ENCODE measurements around the gene KRTAP3-1.

Gene KRTAP3-1

DNA sequence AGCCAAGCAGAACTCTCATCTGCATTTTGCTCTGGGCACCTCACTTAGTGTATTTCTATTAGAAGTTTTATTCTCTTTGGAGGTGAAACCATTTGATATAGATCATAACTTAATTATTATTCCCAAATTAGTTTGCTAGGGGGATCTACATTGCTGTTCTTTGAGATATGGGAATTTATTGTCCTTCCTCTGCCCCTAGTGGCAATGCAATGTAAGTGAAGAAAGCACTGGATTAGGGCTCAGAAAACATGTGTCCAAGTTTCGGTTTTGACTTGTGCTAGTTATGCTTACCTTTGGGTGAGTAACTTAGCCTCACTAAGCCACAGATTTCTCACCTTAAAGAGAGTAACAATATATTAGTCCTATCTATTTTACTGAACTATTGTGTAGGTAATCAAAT, 45.1 kb downstream of the KRTAP3-1 start:
- ATAC-seq = peak; percentile 84
- TF ChIP-seq GLIS3 (CRISPR knock-in tag; IDR thresholded peaks at IDR 0.05) = no peak
- TF ChIP-seq CSRNP3 (CRISPR knock-in tag; IDR thresholded peaks at IDR 0.05) = no peak
- no peak for TF ChIP-seq ZNF70 (CRISPR knock-in tag; IDR thresholded peaks at IDR 0.05)
- no peak for TF ChIP-seq TCF4 (CRISPR knock-in tag; IDR thresholded peaks at IDR 0.05; ENCODE audit: borderline replicate concordance)
- no peak for TF ChIP-seq ARNTL (CRISPR knock-in tag; IDR thresholded peaks at IDR 0.05; ENCODE audit: borderline replicate concordance, low read depth)
- no peak for TF ChIP-seq ZNF8 (CRISPR knock-in tag; IDR thresholded peaks at IDR 0.05)
- no peak for TF ChIP-seq CSDC2 (CRISPR knock-in tag; IDR thresholded peaks at IDR 0.05)

DNA sequence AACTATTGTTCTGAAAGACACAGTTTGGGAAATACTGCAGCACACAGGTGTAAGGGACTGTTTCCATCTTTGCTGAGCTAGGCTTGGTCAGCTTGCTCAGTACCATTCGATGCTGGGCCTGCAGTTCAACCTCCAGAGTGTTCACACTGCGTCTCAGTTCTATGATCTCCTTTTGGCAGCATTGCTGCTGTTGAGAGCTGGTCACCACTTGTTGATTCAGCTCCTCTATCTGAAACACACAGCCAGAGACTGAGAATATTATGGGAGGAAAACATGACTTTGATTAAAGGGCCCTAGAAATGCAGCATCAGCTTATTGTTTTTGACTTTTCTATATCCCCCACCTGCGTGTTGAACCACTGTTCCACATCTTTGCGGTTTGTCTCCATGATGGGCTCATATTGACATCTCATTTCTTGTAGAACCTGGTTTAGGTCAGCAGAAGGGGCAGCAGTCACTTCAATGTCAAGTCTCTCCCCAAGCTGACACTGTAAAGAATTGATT, 46.8 kb downstream of the KRTAP3-1 start:
- no peak for TF ChIP-seq CSDC2 (CRISPR knock-in tag; IDR thresholded peaks at IDR 0.05)
- no peak for TF ChIP-seq POU6F1 (CRISPR knock-in tag; IDR thresholded peaks at IDR 0.05; ENCODE audit: borderline replicate concordance, low read depth)
- TF ChIP-seq PATZ1 (CRISPR knock-in tag; IDR thresholded peaks at IDR 0.05; ENCODE audit: borderline replicate concordance) = no peak
- no peak for TF ChIP-seq ZFP30 (CRISPR knock-in tag; IDR thresholded peaks at IDR 0.05)
- TF ChIP-seq TOX (CRISPR knock-in tag; IDR thresholded peaks at IDR 0.05; ENCODE audit: borderline replicate concordance) = no peak
- TF ChIP-seq, protein P1, sequence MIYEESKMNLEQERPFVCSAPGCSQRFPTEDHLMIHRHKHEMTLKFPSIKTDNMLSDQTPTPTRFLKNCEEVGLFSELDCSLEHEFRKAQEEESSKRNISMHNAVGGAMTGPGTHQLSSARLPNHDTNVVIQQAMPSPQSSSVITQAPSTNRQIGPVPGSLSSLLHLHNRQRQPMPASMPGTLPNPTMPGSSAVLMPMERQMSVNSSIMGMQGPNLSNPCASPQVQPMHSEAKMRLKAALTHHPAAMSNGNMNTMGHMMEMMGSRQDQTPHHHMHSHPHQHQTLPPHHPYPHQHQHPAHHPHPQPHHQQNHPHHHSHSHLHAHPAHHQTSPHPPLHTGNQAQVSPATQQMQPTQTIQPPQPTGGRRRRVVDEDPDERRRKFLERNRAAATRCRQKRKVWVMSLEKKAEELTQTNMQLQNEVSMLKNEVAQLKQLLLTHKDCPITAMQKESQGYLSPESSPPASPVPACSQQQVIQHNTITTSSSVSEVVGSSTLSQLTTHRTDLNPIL (CRISPR knock-in tag; IDR thresholded peaks at IDR 0.05; ENCODE audit: low read depth) = no peak
- no peak for TF ChIP-seq TCF4 (CRISPR knock-in tag; IDR thresholded peaks at IDR 0.05; ENCODE audit: borderline replicate concordance)
- TF ChIP-seq ISL1 (CRISPR knock-in tag; IDR thresholded peaks at IDR 0.05) = no peak
- no peak for TF ChIP-seq GLIS3 (CRISPR knock-in tag; IDR thresholded peaks at IDR 0.05)
- TF ChIP-seq RARB (CRISPR knock-in tag; IDR thresholded peaks at IDR 0.05) = no peak
- TF ChIP-seq OSR1 (CRISPR knock-in tag; IDR thresholded peaks at IDR 0.05) = no peak
- ATAC-seq = no peak

- no peak for ATAC-seq
Observed at GRCh38 chr17:40961591-40961990, 47.3 kb downstream of the KRTAP3-1 start.

GRCh38 chr17:40960144-40960543, 48.8 kb downstream of the KRTAP3-1 start:
- TF ChIP-seq SNAI2 (CRISPR knock-in tag; IDR thresholded peaks at IDR 0.05) (no peak), PATZ1 (CRISPR knock-in tag; IDR thresholded peaks at IDR 0.05; ENCODE audit: borderline replicate concordance) (no peak), POU6F1 (CRISPR knock-in tag; IDR thresholded peaks at IDR 0.05; ENCODE audit: borderline replicate concordance, low read depth) (no peak), ARNTL (CRISPR knock-in tag; IDR thresholded peaks at IDR 0.05; ENCODE audit: borderline replicate concordance, low read depth) (no peak), ZFP3 (CRISPR knock-in tag; IDR thresholded peaks at IDR 0.05) (no peak), BACH2 (CRISPR knock-in tag; IDR thresholded peaks at IDR 0.05; ENCODE audit: borderline replicate concordance) (no peak), PPARA (CRISPR knock-in tag; IDR thresholded peaks at IDR 0.05; ENCODE audit: borderline replicate concordance) (no peak), ZNF70 (CRISPR knock-in tag; IDR thresholded peaks at IDR 0.05) (no peak), CSDC2 (CRISPR knock-in tag; IDR thresholded peaks at IDR 0.05) (no peak)
- ATAC-seq = no peak

More at GRCh38 chr17:40961591-40961990, 47.3 kb downstream of the KRTAP3-1 start:
- no peak for TF ChIP-seq ISL1 (CRISPR knock-in tag; IDR thresholded peaks at IDR 0.05)
- TF ChIP-seq TCF4 (CRISPR knock-in tag; IDR thresholded peaks at IDR 0.05; ENCODE audit: borderline replicate concordance) = no peak
- TF ChIP-seq ZNF70 (CRISPR knock-in tag; IDR thresholded peaks at IDR 0.05) = no peak
- TF ChIP-seq, protein P2, sequence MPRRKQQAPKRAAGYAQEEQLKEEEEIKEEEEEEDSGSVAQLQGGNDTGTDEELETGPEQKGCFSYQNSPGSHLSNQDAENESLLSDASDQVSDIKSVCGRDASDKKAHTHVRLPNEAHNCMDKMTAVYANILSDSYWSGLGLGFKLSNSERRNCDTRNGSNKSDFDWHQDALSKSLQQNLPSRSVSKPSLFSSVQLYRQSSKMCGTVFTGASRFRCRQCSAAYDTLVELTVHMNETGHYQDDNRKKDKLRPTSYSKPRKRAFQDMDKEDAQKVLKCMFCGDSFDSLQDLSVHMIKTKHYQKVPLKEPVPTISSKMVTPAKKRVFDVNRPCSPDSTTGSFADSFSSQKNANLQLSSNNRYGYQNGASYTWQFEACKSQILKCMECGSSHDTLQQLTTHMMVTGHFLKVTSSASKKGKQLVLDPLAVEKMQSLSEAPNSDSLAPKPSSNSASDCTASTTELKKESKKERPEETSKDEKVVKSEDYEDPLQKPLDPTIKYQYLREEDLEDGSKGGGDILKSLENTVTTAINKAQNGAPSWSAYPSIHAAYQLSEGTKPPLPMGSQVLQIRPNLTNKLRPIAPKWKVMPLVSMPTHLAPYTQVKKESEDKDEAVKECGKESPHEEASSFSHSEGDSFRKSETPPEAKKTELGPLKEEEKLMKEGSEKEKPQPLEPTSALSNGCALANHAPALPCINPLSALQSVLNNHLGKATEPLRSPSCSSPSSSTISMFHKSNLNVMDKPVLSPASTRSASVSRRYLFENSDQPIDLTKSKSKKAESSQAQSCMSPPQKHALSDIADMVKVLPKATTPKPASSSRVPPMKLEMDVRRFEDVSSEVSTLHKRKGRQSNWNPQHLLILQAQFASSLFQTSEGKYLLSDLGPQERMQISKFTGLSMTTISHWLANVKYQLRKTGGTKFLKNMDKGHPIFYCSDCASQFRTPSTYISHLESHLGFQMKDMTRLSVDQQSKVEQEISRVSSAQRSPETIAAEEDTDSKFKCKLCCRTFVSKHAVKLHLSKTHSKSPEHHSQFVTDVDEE (CRISPR knock-in tag; IDR thresholded peaks at IDR 0.05) = no peak
- TF ChIP-seq TOX (CRISPR knock-in tag; IDR thresholded peaks at IDR 0.05; ENCODE audit: borderline replicate concordance) = no peak

Data from SK-N-SH treated with all-trans-retinoic acid at 6 μM for 48 hours (cell line).